ENCODE results near the gene HDAC4.

Gene HDAC4

GRCh38 chr2:239330836-239331235, 70.0 kb downstream of the HDAC4 start:
- Histone ChIP-seq H3K4ac (ENCODE audit: low read depth, low read length) (no peak overlapping the region), H3K27me3 (ENCODE audit: insufficient read depth, low read length) (no peaks in the 10 kb centered on the region), H3K4me1 (ENCODE audit: control insufficient read depth in 1 of 2, insufficient read depth in 2 of 2, low read length in 2 of 2) (peaks cover 0 to 3% of the 10 kb centered on the region in 2 experiments), H3K27ac (ENCODE audit: low read depth, low read length) (no peak overlapping the region), H2AK5ac (ENCODE audit: low read length) (no peak overlapping the region), H3K9me3 (ENCODE audit: insufficient read depth, low read depth, low read length) (peaks cover 2% of the 10 kb centered on the region), H3K4me3 (ENCODE audit: low read depth, low read length) (no peak overlapping the region), H2BK5ac (ENCODE audit: low read depth, low read length, poor library complexity) (no peak overlapping the region), H3K23ac (ENCODE audit: low read length) (no peak overlapping the region), H3K79me1 (ENCODE audit: low read length) (no peaks in the 10 kb centered on the region), H4K91ac (ENCODE audit: low read depth, low read length) (no peak overlapping the region), H3K4me2 (ENCODE audit: low read length) (no peak overlapping the region), H4K8ac (ENCODE audit: low read depth, low read length) (no peak overlapping the region), H4K12ac (ENCODE audit: low read depth, low read length) (no peak overlapping the region), H3K36me3 (ENCODE audit: control insufficient read depth in 1 of 2, insufficient read depth in 2 of 2, low read length in 2 of 2) (no peaks in the 10 kb centered on the region), H3K14ac (ENCODE audit: low read length) (no peak overlapping the region), H3K18ac (ENCODE audit: low read length) (no peak overlapping the region), H2BK12ac (ENCODE audit: low read length) (no peak overlapping the region), H3K9ac (ENCODE audit: low read length) (no peak overlapping the region), H2BK120ac (ENCODE audit: insufficient read depth, low read length, poor library complexity) (no peak overlapping the region), H2AFZ (ENCODE audit: insufficient read depth, low read length, poor library complexity) (no peak overlapping the region), H3K79me2 (ENCODE audit: control insufficient read depth, insufficient read depth, low read length, poor library complexity) (no peaks in the 10 kb centered on the region)
- no CpG with 5 or more reads among the region's 14 CpGs for WGBS (ENCODE audit: extremely low coverage, insufficient coverage, insufficient read length)
- no peak for DNase-seq

- H2BK12ac ChIP-seq (ENCODE audit: low read length): no peak overlapping the region
- no peaks in the 10 kb centered on the region for H3K79me1 ChIP-seq (ENCODE audit: low read length)
- H2AK5ac ChIP-seq (ENCODE audit: low read length): no peak overlapping the region
- no peak overlapping the region for H2BK120ac ChIP-seq (ENCODE audit: insufficient read depth, low read length, poor library complexity)
- no peak overlapping the region for H3K14ac ChIP-seq (ENCODE audit: low read length)
- H3K18ac ChIP-seq (ENCODE audit: low read length): no peak overlapping the region
- H3K79me2 ChIP-seq (ENCODE audit: control insufficient read depth, insufficient read depth, low read length, poor library complexity): no peaks in the 10 kb centered on the region
- H3K4me3 ChIP-seq (ENCODE audit: low read depth, low read length): no peak overlapping the region
- no CpG with 5 or more reads among the region's 15 CpGs for WGBS (ENCODE audit: extremely low coverage, insufficient coverage, insufficient read length)
- H2BK5ac ChIP-seq (ENCODE audit: low read depth, low read length, poor library complexity): no peak overlapping the region
- H3K27me3 ChIP-seq (ENCODE audit: insufficient read depth, low read length): no peaks in the 10 kb centered on the region
- no peaks in the 10 kb centered on the region for H3K36me3 ChIP-seq (ENCODE audit: control insufficient read depth in 1 of 2, insufficient read depth in 2 of 2, low read length in 2 of 2)
- no peak overlapping the region for H4K12ac ChIP-seq (ENCODE audit: low read depth, low read length)
- H3K4me2 ChIP-seq (ENCODE audit: low read length): no peak overlapping the region
- H3K9me3 ChIP-seq (ENCODE audit: insufficient read depth, low read depth, low read length): peaks cover 2% of the 10 kb centered on the region
- H3K23ac ChIP-seq (ENCODE audit: low read length): no peak overlapping the region
- peaks cover 0 to 3% of the 10 kb centered on the region in 2 experiments for H3K4me1 ChIP-seq (ENCODE audit: control insufficient read depth in 1 of 2, insufficient read depth in 2 of 2, low read length in 2 of 2)
- no peak overlapping the region for H4K8ac ChIP-seq (ENCODE audit: low read depth, low read length)
- no peak overlapping the region for H3K27ac ChIP-seq (ENCODE audit: low read depth, low read length)
- H4K91ac ChIP-seq (ENCODE audit: low read depth, low read length): no peak overlapping the region
- no peak overlapping the region for H3K9ac ChIP-seq (ENCODE audit: low read length)
- H3K4ac ChIP-seq (ENCODE audit: low read depth, low read length): no peak overlapping the region
- no peak for DNase-seq
- no peak overlapping the region for H2AFZ ChIP-seq (ENCODE audit: insufficient read depth, low read length, poor library complexity)
These were observed 70.7 kb downstream of the HDAC4 start for GRCh38 chr2:239329972-239330572.

DNA sequence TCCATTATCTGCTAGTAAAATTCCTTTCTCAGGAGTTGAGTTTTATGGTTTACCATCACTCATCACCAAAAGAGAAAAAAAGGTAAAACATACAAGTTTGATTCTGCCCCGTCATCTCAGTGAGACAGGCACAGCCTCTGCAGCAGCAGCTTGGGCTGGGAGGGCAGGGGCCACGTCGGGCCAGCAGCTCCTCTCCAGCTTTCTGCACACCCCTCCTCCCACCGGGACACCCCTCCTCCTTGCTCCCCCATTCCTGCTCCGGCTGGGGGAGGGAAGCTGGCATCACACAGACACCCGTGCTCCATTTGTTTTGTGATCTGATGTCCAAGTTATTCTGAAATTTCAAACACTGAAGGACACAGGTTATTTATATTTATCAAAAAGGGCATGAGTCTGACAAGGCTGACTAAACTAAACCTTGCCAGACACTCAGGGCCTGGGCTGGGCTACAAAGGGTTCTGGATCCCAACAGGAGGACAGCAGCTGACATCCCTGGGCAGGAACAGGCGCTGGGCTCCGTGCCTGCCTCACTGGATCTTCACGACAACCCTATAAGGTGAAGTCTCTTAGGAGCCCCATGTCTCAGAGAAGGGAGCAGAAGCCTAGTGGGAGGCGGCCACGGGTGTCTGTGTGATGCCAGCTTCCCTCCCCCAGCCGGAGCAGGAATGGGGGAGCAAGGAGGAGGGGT, 71.4 kb downstream of the HDAC4 start:
- Histone ChIP-seq H3K14ac (ENCODE audit: low read length) (no peak overlapping the region), H3K9me3 (ENCODE audit: insufficient read depth, low read depth, low read length) (peaks cover 3% of the 10 kb centered on the region), H3K4ac (ENCODE audit: low read depth, low read length) (no peak overlapping the region), H3K4me3 (ENCODE audit: low read depth, low read length) (no peak overlapping the region), H3K23ac (ENCODE audit: low read length) (no peak overlapping the region), H2AK5ac (ENCODE audit: low read length) (no peak overlapping the region), H3K79me1 (ENCODE audit: low read length) (no peaks in the 10 kb centered on the region), H3K9ac (ENCODE audit: low read length) (no peak overlapping the region), H3K18ac (ENCODE audit: low read length) (no peak overlapping the region), H2BK5ac (ENCODE audit: low read depth, low read length, poor library complexity) (no peak overlapping the region), H4K12ac (ENCODE audit: low read depth, low read length) (no peak overlapping the region), H2BK12ac (ENCODE audit: low read length) (no peak overlapping the region), H3K27me3 (ENCODE audit: insufficient read depth, low read length) (no peaks in the 10 kb centered on the region), H3K36me3 (ENCODE audit: control insufficient read depth in 1 of 2, insufficient read depth in 2 of 2, low read length in 2 of 2) (no peaks in the 10 kb centered on the region), H3K27ac (ENCODE audit: low read depth, low read length) (no peak overlapping the region), H4K8ac (ENCODE audit: low read depth, low read length) (no peak overlapping the region), H2AFZ (ENCODE audit: insufficient read depth, low read length, poor library complexity) (no peak overlapping the region), H2BK120ac (ENCODE audit: insufficient read depth, low read length, poor library complexity) (no peak overlapping the region), H3K79me2 (ENCODE audit: control insufficient read depth, insufficient read depth, low read length, poor library complexity) (no peaks in the 10 kb centered on the region), H4K91ac (ENCODE audit: low read depth, low read length) (no peak overlapping the region), H3K4me2 (ENCODE audit: low read length) (no peak overlapping the region), H3K4me1 (ENCODE audit: control insufficient read depth in 1 of 2, insufficient read depth in 2 of 2, low read length in 2 of 2) (peaks cover 0 to 3% of the 10 kb centered on the region in 2 experiments)
- DNase-seq: no peak
- WGBS (ENCODE audit: extremely low coverage, insufficient coverage, insufficient read length): no CpG with 5 or more reads among the region's 12 CpGs

DNA sequence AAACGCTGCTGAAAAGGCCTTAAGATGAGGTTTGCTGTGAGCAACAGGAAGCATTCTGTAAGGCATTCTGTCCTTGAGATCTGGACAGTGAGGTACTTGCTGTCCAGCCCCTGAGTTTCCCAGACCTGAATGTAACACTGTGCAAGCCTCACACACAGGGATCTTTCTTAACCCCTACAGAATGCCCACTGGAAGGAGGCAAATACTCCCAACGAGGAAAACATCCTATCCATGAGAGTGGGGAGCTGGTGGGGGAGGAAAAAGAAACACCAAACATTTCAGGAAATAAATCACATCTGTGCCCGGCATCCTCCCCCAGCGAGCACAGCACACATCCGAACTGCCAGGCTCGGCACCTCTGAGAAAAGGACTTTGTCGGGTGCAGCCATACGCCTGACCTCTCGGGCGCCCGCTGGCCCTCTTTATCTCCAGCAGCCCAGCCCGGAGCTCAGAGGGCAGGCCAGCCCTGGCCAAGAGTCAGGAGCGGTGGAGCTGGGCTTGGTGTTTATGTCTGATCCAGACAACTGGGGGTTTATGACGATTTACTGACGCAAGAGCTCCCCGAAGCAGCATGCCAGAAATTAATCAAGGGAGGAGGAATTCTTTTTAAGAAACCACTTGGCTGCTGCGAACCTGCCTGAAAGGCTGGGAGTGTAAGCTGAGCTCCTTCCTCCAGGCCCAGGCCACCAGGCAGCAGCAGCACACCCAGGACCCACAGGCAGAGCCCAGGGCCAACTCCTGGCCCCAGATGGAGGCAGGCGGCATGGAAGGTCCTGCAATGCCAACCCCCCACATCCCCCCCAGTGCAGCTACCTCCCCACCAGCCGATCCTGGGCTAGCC, 72.2 kb downstream of the HDAC4 start:
- peaks cover 0 to 3% of the 10 kb centered on the region in 2 experiments for H3K4me1 ChIP-seq (ENCODE audit: control insufficient read depth in 1 of 2, insufficient read depth in 2 of 2, low read length in 2 of 2)
- H3K79me1 ChIP-seq (ENCODE audit: low read length): no peaks in the 10 kb centered on the region
- H4K12ac ChIP-seq (ENCODE audit: low read depth, low read length): no peak overlapping the region
- H3K36me3 ChIP-seq (ENCODE audit: control insufficient read depth in 1 of 2, insufficient read depth in 2 of 2, low read length in 2 of 2): no peaks in the 10 kb centered on the region
- H3K4ac ChIP-seq (ENCODE audit: low read depth, low read length): no peak overlapping the region
- DNase-seq: no peak
- H2BK120ac ChIP-seq (ENCODE audit: insufficient read depth, low read length, poor library complexity): no peak overlapping the region
- WGBS (ENCODE audit: extremely low coverage, insufficient coverage, insufficient read length): no CpG with 5 or more reads among the region's 19 CpGs
- no peaks in the 10 kb centered on the region for H3K79me2 ChIP-seq (ENCODE audit: control insufficient read depth, insufficient read depth, low read length, poor library complexity)
- H3K27ac ChIP-seq (ENCODE audit: low read depth, low read length): no peak overlapping the region
- no peak overlapping the region for H3K4me3 ChIP-seq (ENCODE audit: low read depth, low read length)
- H3K9ac ChIP-seq (ENCODE audit: low read length): no peak overlapping the region
- no peak overlapping the region for H2BK12ac ChIP-seq (ENCODE audit: low read length)
- peaks cover 4% of the 10 kb centered on the region for H3K9me3 ChIP-seq (ENCODE audit: insufficient read depth, low read depth, low read length)
- H3K23ac ChIP-seq (ENCODE audit: low read length): no peak overlapping the region
- no peak overlapping the region for H2BK5ac ChIP-seq (ENCODE audit: low read depth, low read length, poor library complexity)
- H2AK5ac ChIP-seq (ENCODE audit: low read length): no peak overlapping the region
- H3K4me2 ChIP-seq (ENCODE audit: low read length): no peak overlapping the region
- no peak overlapping the region for H4K8ac ChIP-seq (ENCODE audit: low read depth, low read length)
- H3K18ac ChIP-seq (ENCODE audit: low read length): no peak overlapping the region
- no peak overlapping the region for H4K91ac ChIP-seq (ENCODE audit: low read depth, low read length)
- H2AFZ ChIP-seq (ENCODE audit: insufficient read depth, low read length, poor library complexity): no peak overlapping the region
- H3K27me3 ChIP-seq (ENCODE audit: insufficient read depth, low read length): no peaks in the 10 kb centered on the region
- H3K14ac ChIP-seq (ENCODE audit: low read length): no peak overlapping the region
